ENCODE measurements around the gene SELENBP1.
"Not testable (repeated sequence)": the region's sequence is repeated elsewhere in the genome, so short reads cannot be mapped to it uniquely, and the experiment has no call there.

SELENBP1 gene

GRCh38 chr1:151377150-151377884 is 4.8 kb upstream of the SELENBP1 start:
- no peak for DNase-seq

GRCh38 chr1:151373196-151373595 is 691 bp upstream of the SELENBP1 start:
- DNase-seq, result no peak

- DNase-seq, result no peak
These were observed 991 bp downstream of the SELENBP1 start for GRCh38 chr1:151371370-151372057.

GRCh38 chr1:151370211-151370911 is 2.1 kb downstream of the SELENBP1 start:
- no peak for DNase-seq

GRCh38 chr1:151369621-151370048 is 2.9 kb downstream of the SELENBP1 start:
- no peak for DNase-seq

GRCh38 chr1:151369302-151369610 is 3.2 kb downstream of the SELENBP1 start:
- no peak for DNase-seq

- no peak for DNase-seq
These were observed 3.9 kb downstream of the SELENBP1 start for GRCh38 chr1:151368393-151369301.

GRCh38 chr1:151367658-151368392 is 4.7 kb downstream of the SELENBP1 start:
- DNase-seq, result peak; percentile 16

- DNase-seq, result no peak
These were observed 7.5 kb downstream of the SELENBP1 start for GRCh38 chr1:151364996-151365395.

GRCh38 chr1:151362308-151363155 is 10.0 kb downstream of the SELENBP1 start:
- peak; percentile 47 for DNase-seq

- no peak for DNase-seq
These were observed 10.6 kb downstream of the SELENBP1 start for GRCh38 chr1:151361883-151362282.

- peak; percentile 28 for DNase-seq
These were observed 15.8 kb downstream of the SELENBP1 start for GRCh38 chr1:151356696-151357095.

- no peak for DNase-seq
These were observed 20.3 kb downstream of the SELENBP1 start for GRCh38 chr1:151352021-151352718.

- DNase-seq, result not testable (repeated sequence)
These were observed 22.2 kb downstream of the SELENBP1 start for GRCh38 chr1:151350323-151350722.

GRCh38 chr1:151347523-151348246 is 24.8 kb downstream of the SELENBP1 start:
- no peak for DNase-seq

- DNase-seq, result peak; percentile 97
These were observed 25.6 kb downstream of the SELENBP1 start, which contains the start of gene RFX5 for GRCh38 chr1:151346769-151347522. Gene RFX5 (minus strand): TSS chr1:151347252. CDS start chr1:151346320, 932 bp downstream.

- DNase-seq, result peak; percentile 65
These were observed 26.3 kb downstream of the SELENBP1 start for GRCh38 chr1:151346082-151346768.

GRCh38 chr1:151344291-151344690 is 28.2 kb downstream of the SELENBP1 start:
- no peak for DNase-seq
